Caco-2 (cell line): ENCODE measurements around the gene PSD4. TPM values are rescaled to one million over a fixed set of nuclear protein-coding genes. Genes with fewer than 3 reads are reported as not detected.
A peak's percentile ranks its signal among the peaks of the same experiment; 100 is the strongest.

Source experiments
- BruUV-seq: library from RNA; stranded (reverse); fragments of 400-500 nt; replicated peaks from 2 replicates; lab custom pipeline; 2021; lab: Mats Ljungman, UMichigan
- CTCF ChIA-PET: fragments of 300-600 bp; sonication (Branson Sonifier 250); formaldehyde crosslinking; loops from one replicate; lab custom pipeline; 2022; ENCODE audit warnings: antibody characterized with exemption; lab: Charles Lee
- POLR2A ChIA-PET: fragments of 300-600 bp; sonication (Branson Sonifier 250); formaldehyde crosslinking; loops from one replicate; lab custom pipeline; 2022; ENCODE audit warnings: antibody characterized with exemption; lab: Charles Lee
- DNase-seq, 2 experiments: peaks; one replicate each; pipeline versions ENCODE4 v3.0.0 to v3.0.0-alpha.2; 2020 to 2022
- H3K27me3 ChIP-seq: replicated peaks from 2 replicates; pipeline ENCODE4 v1.6.0; 2011; ENCODE audit warnings: low read length; ENCODE audit not compliant: control insufficient read depth, insufficient read depth
- H3K36me3 ChIP-seq: 2 replicates; pipeline ENCODE4 v1.5.1; 2011; ENCODE audit warnings: low read length; ENCODE audit not compliant: control insufficient read depth, insufficient read depth
- H3K4me1 ChIP-seq: fragments of 250-450 bp; sonication (Bioruptor Pico); 2 replicates; pipeline ENCODE4 v1.5.1; 2020; ENCODE audit warnings: mild to moderate bottlenecking
- H3K4me3 ChIP-seq: 2 replicates; pipeline ENCODE4 v1.5.1; 2011; ENCODE audit warnings: low read depth, mild to moderate bottlenecking, control low read depth, low read length
- H3K9me3 ChIP-seq: fragments of 250-450 bp; sonication (Bioruptor Pico); 2 replicates; pipeline ENCODE4 v1.5.1; 2020; ENCODE audit warnings: mild to moderate bottlenecking, moderate library complexity
- H3K27ac Mint-ChIP-seq: one replicate; pipeline ENCODE4 v1.8.0; 2022; ENCODE audit warnings: mixed read lengths; ENCODE audit not compliant: unreplicated experiment
- H3K27me3 Mint-ChIP-seq: one replicate; pipeline ENCODE4 v1.8.0; 2022; ENCODE audit warnings: mixed read lengths; ENCODE audit not compliant: insufficient read depth, unreplicated experiment
- H3K36me3 Mint-ChIP-seq: one replicate; pipeline ENCODE4 v1.8.0; 2022; ENCODE audit warnings: mild to moderate bottlenecking, mixed read lengths; ENCODE audit not compliant: insufficient read depth, unreplicated experiment
- H3K4me1 Mint-ChIP-seq: one replicate; pipeline ENCODE4 v1.8.0; 2022; ENCODE audit warnings: low read depth, mixed read lengths; ENCODE audit not compliant: unreplicated experiment
- H3K4me3 Mint-ChIP-seq: one replicate; pipeline ENCODE4 v1.8.0; 2022; ENCODE audit warnings: mild to moderate bottlenecking, moderate library complexity, mixed read lengths; ENCODE audit not compliant: unreplicated experiment
- H3K9me3 Mint-ChIP-seq: one replicate; pipeline ENCODE4 v1.8.0; 2022; ENCODE audit warnings: mixed read lengths; ENCODE audit not compliant: unreplicated experiment
- intact Hi-C: fragments of 100-400 bp; cut with micrococcal nuclease; formaldehyde crosslinking; loops from one replicate; pipeline ENCODE4 v1.10.0; 2022; ENCODE audit not compliant: unreplicated experiment
- total RNA-seq: library from RNA; stranded (reverse); gene quantifications from 2 replicates; pipeline ENCODE4 v1.2.3, GENCODE V29; 2022
- TF ChIP-seq, protein P1 (sequence below), 2 experiments: fragments of 200-600 bp in 1 of 2; IDR thresholded peaks; 1 replicate in 1 of 2; 2 replicates in 1 of 2; pipeline versions ENCODE4 v1.5.1 to v1.8.0; 2011 to 2022; ENCODE audit warnings: antibody characterized with exemption in 1 of 2, control low read depth in 1 of 2, inconsistent platforms in 1 of 2, low read depth in 1 of 2, low read length in 1 of 2, mild to moderate bottlenecking in 1 of 2, moderate library complexity in 1 of 2; ENCODE audit not compliant: insufficient read depth in 1 of 2, severe bottlenecking in 1 of 2, unreplicated experiment in 1 of 2

The PSD4 gene
- total RNA-seq, 1 experiment from 2014 or later: 18.7 TPM

DNA sequence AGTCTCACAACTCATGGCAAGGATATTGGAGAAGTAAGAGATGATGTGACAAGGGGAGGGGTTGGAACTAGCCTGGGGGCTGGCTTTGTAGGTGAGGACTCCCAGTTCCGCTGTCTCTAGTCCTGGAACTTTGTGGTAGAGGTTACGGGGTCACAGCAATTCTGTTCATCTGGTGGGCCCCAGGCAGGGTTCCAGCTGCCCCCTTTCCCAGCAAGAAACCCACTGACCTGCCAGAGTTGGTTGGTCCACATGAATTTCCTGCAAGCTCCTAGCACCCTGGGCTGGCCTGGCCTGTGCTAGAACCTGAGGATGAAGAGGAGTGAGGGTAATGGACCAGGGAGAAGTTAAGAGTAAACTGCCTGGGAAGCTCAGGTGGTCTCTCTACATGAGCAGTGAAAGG, 41.3 kb downstream of the PSD4 start:
- no peak overlapping the region for H3K4me3 ChIP-seq
- ChIA-PET POLR2A (no interaction called here), CTCF (no interaction called here)
- peaks cover 62% of the 10 kb centered on the region for H3K4me1 ChIP-seq
- BruUV-seq: no TSS peak
- H3K4me1 Mint-ChIP-seq: peaks cover 73% of the 10 kb centered on the region
- peak overlapping the region; percentile 67 for H3K27ac Mint-ChIP-seq
- H3K27me3 ChIP-seq: no peaks in the 10 kb centered on the region
- no peak overlapping the region for H3K4me3 Mint-ChIP-seq
- no peak for DNase-seq
- intact Hi-C loops: no loop called here
- H3K9me3 ChIP-seq: no peaks in the 10 kb centered on the region
- no peaks in the 10 kb centered on the region for H3K9me3 Mint-ChIP-seq
- H3K36me3 ChIP-seq: no peaks in the 10 kb centered on the region
- H3K36me3 Mint-ChIP-seq: peaks cover 12% of the 10 kb centered on the region
- H3K27me3 Mint-ChIP-seq: no peaks in the 10 kb centered on the region
- TF ChIP-seq, protein P1, sequence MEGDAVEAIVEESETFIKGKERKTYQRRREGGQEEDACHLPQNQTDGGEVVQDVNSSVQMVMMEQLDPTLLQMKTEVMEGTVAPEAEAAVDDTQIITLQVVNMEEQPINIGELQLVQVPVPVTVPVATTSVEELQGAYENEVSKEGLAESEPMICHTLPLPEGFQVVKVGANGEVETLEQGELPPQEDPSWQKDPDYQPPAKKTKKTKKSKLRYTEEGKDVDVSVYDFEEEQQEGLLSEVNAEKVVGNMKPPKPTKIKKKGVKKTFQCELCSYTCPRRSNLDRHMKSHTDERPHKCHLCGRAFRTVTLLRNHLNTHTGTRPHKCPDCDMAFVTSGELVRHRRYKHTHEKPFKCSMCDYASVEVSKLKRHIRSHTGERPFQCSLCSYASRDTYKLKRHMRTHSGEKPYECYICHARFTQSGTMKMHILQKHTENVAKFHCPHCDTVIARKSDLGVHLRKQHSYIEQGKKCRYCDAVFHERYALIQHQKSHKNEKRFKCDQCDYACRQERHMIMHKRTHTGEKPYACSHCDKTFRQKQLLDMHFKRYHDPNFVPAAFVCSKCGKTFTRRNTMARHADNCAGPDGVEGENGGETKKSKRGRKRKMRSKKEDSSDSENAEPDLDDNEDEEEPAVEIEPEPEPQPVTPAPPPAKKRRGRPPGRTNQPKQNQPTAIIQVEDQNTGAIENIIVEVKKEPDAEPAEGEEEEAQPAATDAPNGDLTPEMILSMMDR (IDR thresholded peaks at IDR 0.05; ENCODE audit: insufficient read depth in 1 of 2, low read depth in 1 of 2, low read length in 1 of 2, severe bottlenecking in 1 of 2, unreplicated experiment in 1 of 2): no peak

DNA sequence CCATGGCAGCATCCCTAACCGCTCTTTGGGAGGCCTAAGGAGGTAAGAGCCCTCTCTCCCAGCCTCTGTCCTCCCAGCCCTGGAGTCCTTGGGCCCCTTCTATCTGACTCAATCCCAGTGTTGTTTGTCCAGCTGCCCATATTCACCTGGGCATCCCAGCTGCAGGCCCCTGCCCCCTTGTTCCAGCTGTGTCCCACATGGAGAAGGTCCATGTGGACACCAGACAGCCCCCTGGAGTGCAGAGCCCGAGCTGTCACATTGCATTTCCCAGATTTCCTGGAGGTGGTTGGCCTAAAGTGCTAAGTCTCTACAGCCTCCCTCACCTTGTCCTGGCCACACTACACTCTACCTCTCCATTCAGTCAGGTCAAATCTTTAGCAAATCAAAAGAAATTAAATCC, 42.5 kb downstream of the PSD4 start:
- Mint-ChIP-seq H3K27ac (peak overlapping the region; percentile 98), H3K36me3 (peaks cover 12% of the 10 kb centered on the region), H3K4me3 (no peak overlapping the region), H3K4me1 (peaks cover 61% of the 10 kb centered on the region), H3K27me3 (no peaks in the 10 kb centered on the region), H3K9me3 (no peaks in the 10 kb centered on the region)
- no peak for DNase-seq
- no peaks in the 10 kb centered on the region for H3K36me3 ChIP-seq
- ChIA-PET POLR2A (no interaction called here), CTCF (no interaction called here)
- H3K4me3 ChIP-seq: no peak overlapping the region
- peaks cover 62% of the 10 kb centered on the region for H3K4me1 ChIP-seq
- intact Hi-C loops: no loop called here
- H3K27me3 ChIP-seq: no peaks in the 10 kb centered on the region
- no TSS peak for BruUV-seq
- H3K9me3 ChIP-seq: no peaks in the 10 kb centered on the region
- TF ChIP-seq, protein P1 (IDR thresholded peaks at IDR 0.05; ENCODE audit: insufficient read depth in 1 of 2, low read depth in 1 of 2, low read length in 1 of 2, severe bottlenecking in 1 of 2, unreplicated experiment in 1 of 2): no peak

DNA sequence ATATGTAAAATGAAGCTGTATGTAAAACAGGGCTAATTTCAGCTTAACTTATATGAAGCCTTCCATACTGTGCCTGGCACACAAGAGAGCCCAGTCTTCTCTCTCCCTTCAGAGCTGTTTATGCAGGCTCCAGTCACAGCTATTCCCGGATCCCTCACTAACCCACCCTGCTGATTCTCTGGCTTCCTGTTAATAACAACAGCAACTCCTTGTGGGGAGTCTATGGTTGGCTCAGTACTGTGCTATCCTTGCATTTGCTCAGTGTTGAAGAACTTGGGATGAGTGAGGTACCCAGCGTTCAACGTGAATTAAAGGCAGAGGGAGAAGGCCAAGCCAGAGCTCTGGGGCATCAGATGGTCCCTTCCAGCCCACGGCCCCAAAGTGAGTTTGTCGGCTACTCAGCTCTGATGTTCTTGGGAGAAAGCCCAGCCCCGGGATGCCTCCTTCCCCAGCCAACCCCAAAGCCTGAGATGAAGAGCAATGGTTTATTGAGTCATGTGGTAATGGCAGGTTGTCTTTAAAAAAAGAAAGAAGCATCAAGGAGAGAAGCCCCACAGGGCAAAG, 43.2 kb downstream of the PSD4 start:
- intact Hi-C loops: no loop called here
- peaks cover 60% of the 10 kb centered on the region for H3K4me1 ChIP-seq
- Mint-ChIP-seq H3K27ac (peak overlapping the region; percentile 98), H3K4me3 (peak overlapping the region; percentile 53), H3K27me3 (no peaks in the 10 kb centered on the region), H3K4me1 (peaks cover 56% of the 10 kb centered on the region), H3K36me3 (peaks cover 12% of the 10 kb centered on the region), H3K9me3 (no peaks in the 10 kb centered on the region)
- TF ChIP-seq, protein P1 (IDR thresholded peaks at IDR 0.05; ENCODE audit: insufficient read depth in 1 of 2, low read depth in 1 of 2, low read length in 1 of 2, severe bottlenecking in 1 of 2, unreplicated experiment in 1 of 2): no peak
- H3K27me3 ChIP-seq: no peaks in the 10 kb centered on the region
- no peak for DNase-seq
- no peaks in the 10 kb centered on the region for H3K36me3 ChIP-seq
- CTCF ChIA-PET: interaction anchor here (0.8 to 1.1 kb wide), 7 partner anchors 12 to 79 kb away, joined by 3 to 4 read pairs (median 3); no protein-coding TSS in a partner anchor
- POLR2A ChIA-PET: interaction anchor here (1.0 to 1.1 kb wide), 2 partner anchors 14 to 18 kb away, joined by 3 to 6 read pairs; no protein-coding TSS in a partner anchor
- no peaks in the 10 kb centered on the region for H3K9me3 ChIP-seq
- BruUV-seq: no TSS peak
- H3K4me3 ChIP-seq: no peak overlapping the region
